ENCODE results near the gene HS6ST1.
A peak's percentile ranks its signal among the peaks of the same experiment; 100 is the strongest.
"Not testable (repeated sequence)": the region's sequence is repeated elsewhere in the genome, so short reads cannot be mapped to it uniquely, and the experiment has no call there.

The HS6ST1 gene

GRCh38 chr2:128321784-128322714 lies 3.4 kb upstream of the HS6ST1 start:
- peak; percentile 55 to 64 for DNase-seq (ENCODE audit: low read depth in 2 of 2)

- DNase-seq (ENCODE audit: low read depth in 2 of 2), result no peak
Observed at GRCh38 chr2:128320906-128321771, 2.5 kb upstream of the HS6ST1 start.

GRCh38 chr2:128320192-128320905 lies 1.7 kb upstream of the HS6ST1 start:
- DNase-seq (ENCODE audit: low read depth in 2 of 2), result no peak

GRCh38 chr2:128319631-128320191 lies 1.0 kb upstream of the HS6ST1 start:
- DNase-seq (ENCODE audit: low read depth in 2 of 2), result no peak

- DNase-seq (ENCODE audit: low read depth in 2 of 2), result not testable (repeated sequence)
Observed at GRCh38 chr2:128318245-128318644, 423 bp downstream of the HS6ST1 start.

GRCh38 chr2:128317899-128318225 lies 806 bp downstream of the HS6ST1 start:
- not testable (repeated sequence) for DNase-seq (ENCODE audit: low read depth in 2 of 2)

- DNase-seq (ENCODE audit: low read depth in 2 of 2), result no peak
Observed at GRCh38 chr2:128317181-128317898, 1.3 kb downstream of the HS6ST1 start.

- DNase-seq (ENCODE audit: low read depth in 2 of 2), result no peak
Observed at GRCh38 chr2:128316777-128317180, 1.9 kb downstream of the HS6ST1 start.

GRCh38 chr2:128315829-128316776 lies 2.6 kb downstream of the HS6ST1 start:
- DNase-seq (ENCODE audit: low read depth in 2 of 2), result no peak

GRCh38 chr2:128315122-128315828 lies 3.4 kb downstream of the HS6ST1 start:
- DNase-seq (ENCODE audit: low read depth in 2 of 2), result no peak

- DNase-seq (ENCODE audit: low read depth in 2 of 2), result no peak
Observed at GRCh38 chr2:128314348-128315121, 4.1 kb downstream of the HS6ST1 start.

- DNase-seq (ENCODE audit: low read depth in 2 of 2), result no peak
Observed at GRCh38 chr2:128313931-128314347, 4.7 kb downstream of the HS6ST1 start.

- DNase-seq (ENCODE audit: low read depth in 2 of 2), result no peak
Observed at GRCh38 chr2:128313091-128313836, 5.4 kb downstream of the HS6ST1 start.

GRCh38 chr2:128312411-128312810 lies 6.3 kb downstream of the HS6ST1 start:
- no peak for DNase-seq (ENCODE audit: low read depth in 2 of 2)

- no peak for DNase-seq (ENCODE audit: low read depth in 2 of 2)
Observed at GRCh38 chr2:128311755-128312341, 6.8 kb downstream of the HS6ST1 start.

- no peak for DNase-seq (ENCODE audit: low read depth in 2 of 2)
Observed at GRCh38 chr2:128311216-128311754, 7.4 kb downstream of the HS6ST1 start.

GRCh38 chr2:128310761-128311160 lies 7.9 kb downstream of the HS6ST1 start:
- no peak for DNase-seq (ENCODE audit: low read depth in 2 of 2)

Data from stimulated activated CD8-positive, alpha-beta memory T cell treated with anti-CD3 and anti-CD28 coated beads, Interleukin-15, amount 100 ng/mL, for 4 hours (primary cell).